ENCODE data around the gene SOST.

The SOST gene

GRCh38 chr17:43707184-43707583 is 51.4 kb downstream of the SOST start:
- no peak for DNase-seq (ENCODE audit: low read depth in 2 of 2)

GRCh38 chr17:43706235-43706634 is 52.4 kb downstream of the SOST start:
- DNase-seq (ENCODE audit: low read depth in 2 of 2): no peak
